ENCODE data around the gene PRKAG3.

Gene PRKAG3

GRCh38 chr2:218823196-218823855 lies 8.3 kb downstream of the PRKAG3 start:
- DNase-seq = no peak
- Histone ChIP-seq H3K9me3 (ENCODE audit: insufficient read depth, low read length, severe bottlenecking) (no peaks in the 10 kb centered on the region), H3K4me3 (ENCODE audit: low read depth in 1 of 2, low read length in 2 of 2) (no peak overlapping the region), H3K27me3 (ENCODE audit: insufficient read depth, low read length, poor library complexity) (peaks cover 8% of the 10 kb centered on the region), H3K9ac (ENCODE audit: low read depth, low read length) (no peak overlapping the region), H2AFZ (ENCODE audit: low read depth, low read length) (no peak overlapping the region), H3K27ac (ENCODE audit: low read length) (no peak overlapping the region), H3K79me2 (ENCODE audit: insufficient read depth, low read length) (no peaks in the 10 kb centered on the region), H3K4me2 (ENCODE audit: insufficient read depth, low read length) (no peak overlapping the region), H4K20me1 (ENCODE audit: insufficient read depth, low read length) (no peaks in the 10 kb centered on the region), H3K4me1 (ENCODE audit: insufficient read depth, low read length) (no peaks in the 10 kb centered on the region), H3K36me3 (ENCODE audit: insufficient read depth, low read length) (no peaks in the 10 kb centered on the region)
- no peak for ATAC-seq (ENCODE audit: insufficient read depth, low read depth)
- TF ChIP-seq EZH2 (IDR thresholded peaks at IDR 0.05; ENCODE audit: borderline replicate concordance, low read depth, low read length, severe bottlenecking) = no peak
- no peak for TF ChIP-seq CTCF (IDR thresholded peaks at IDR 0.05; ENCODE audit: borderline replicate concordance, extremely low read depth, low read length, poor library complexity, severe bottlenecking)

GRCh38 chr2:218822622-218823021 lies 9.0 kb downstream of the PRKAG3 start:
- Histone ChIP-seq H4K20me1 (ENCODE audit: insufficient read depth, low read length) (no peaks in the 10 kb centered on the region), H3K36me3 (ENCODE audit: insufficient read depth, low read length) (no peaks in the 10 kb centered on the region), H3K27ac (ENCODE audit: low read length) (no peak overlapping the region), H3K79me2 (ENCODE audit: insufficient read depth, low read length) (no peaks in the 10 kb centered on the region), H2AFZ (ENCODE audit: low read depth, low read length) (no peak overlapping the region), H3K9ac (ENCODE audit: low read depth, low read length) (no peak overlapping the region), H3K4me3 (ENCODE audit: low read depth in 1 of 2, low read length in 2 of 2) (no peak overlapping the region), H3K4me1 (ENCODE audit: insufficient read depth, low read length) (no peaks in the 10 kb centered on the region), H3K27me3 (ENCODE audit: insufficient read depth, low read length, poor library complexity) (peaks cover 8% of the 10 kb centered on the region), H3K4me2 (ENCODE audit: insufficient read depth, low read length) (no peak overlapping the region), H3K9me3 (ENCODE audit: insufficient read depth, low read length, severe bottlenecking) (no peaks in the 10 kb centered on the region)
- TF ChIP-seq CTCF (IDR thresholded peaks at IDR 0.05; ENCODE audit: borderline replicate concordance, extremely low read depth, low read length, poor library complexity, severe bottlenecking) = no peak
- TF ChIP-seq EZH2 (IDR thresholded peaks at IDR 0.05; ENCODE audit: borderline replicate concordance, low read depth, low read length, severe bottlenecking) = no peak
- DNase-seq (no peak), ATAC-seq (ENCODE audit: insufficient read depth, low read depth) (no peak)

- H3K4me2 ChIP-seq (ENCODE audit: insufficient read depth, low read length) = no peak overlapping the region
- no peak overlapping the region for H3K4me3 ChIP-seq (ENCODE audit: low read depth in 1 of 2, low read length in 2 of 2)
- no peaks in the 10 kb centered on the region for H3K36me3 ChIP-seq (ENCODE audit: insufficient read depth, low read length)
- H3K27me3 ChIP-seq (ENCODE audit: insufficient read depth, low read length, poor library complexity) = peaks cover 10% of the 10 kb centered on the region
- no peak overlapping the region for H3K9ac ChIP-seq (ENCODE audit: low read depth, low read length)
- no peaks in the 10 kb centered on the region for H3K79me2 ChIP-seq (ENCODE audit: insufficient read depth, low read length)
- H3K4me1 ChIP-seq (ENCODE audit: insufficient read depth, low read length) = no peaks in the 10 kb centered on the region
- no peaks in the 10 kb centered on the region for H4K20me1 ChIP-seq (ENCODE audit: insufficient read depth, low read length)
- ATAC-seq (ENCODE audit: insufficient read depth, low read depth) = no peak
- no peak overlapping the region for H3K27ac ChIP-seq (ENCODE audit: low read length)
- no peak for TF ChIP-seq EZH2 (IDR thresholded peaks at IDR 0.05; ENCODE audit: borderline replicate concordance, low read depth, low read length, severe bottlenecking)
- TF ChIP-seq CTCF (IDR thresholded peaks at IDR 0.05; ENCODE audit: borderline replicate concordance, extremely low read depth, low read length, poor library complexity, severe bottlenecking) = no peak
- no peaks in the 10 kb centered on the region for H3K9me3 ChIP-seq (ENCODE audit: insufficient read depth, low read length, severe bottlenecking)
- no peak overlapping the region for H2AFZ ChIP-seq (ENCODE audit: low read depth, low read length)
- DNase-seq = no peak
These were observed 9.9 kb downstream of the PRKAG3 start for GRCh38 chr2:218821605-218822211.
